ENCODE data around the gene RYR1. TPM values are rescaled to one million over a fixed set of nuclear protein-coding genes. Genes with fewer than 3 reads are reported as not detected.

Gene RYR1
- total and polyA plus RNA-seq, 10 of the 15 experiments (the other 5 are each of a cell fraction or from before 2014, with no cell fraction given), result under 0.01 to 0.32 (median 0.07) TPM; not detected in 1

- 29% methylated on average over 18 of the region's 20 CpGs for WGBS (ENCODE audit: insufficient coverage, insufficient replicate concordance, low lambda C conversion rate, missing lambda C conversion rate)
- in situ Hi-C loops (cut with MboI), result no loop called here
- FAIRE-seq, result no peak
- H3K79me2 ChIP-seq (ENCODE audit: control insufficient read depth, insufficient read depth, low read length), result no peaks in the 10 kb centered on the region
- no TSS peak for BruUV-seq (replicated peaks)
- H2AFZ ChIP-seq (ENCODE audit: control insufficient read depth, low read depth, low read length), result peak within 1 kb of the TSS; percentile 43
- ChIA-PET CTCF (interaction anchor here (0.7 to 2.1 kb wide), 3 partner anchors 22 to 199 kb away, joined by 3 to 9 read pairs (median 4); partner anchors contain the start of gene FAM98C), POLR2A (no interaction called here), RAD21 (ENCODE audit: unreplicated experiment) (interaction anchor here (0.6 to 1.3 kb wide), 3 partner anchors 22 to 438 kb away, joined by 3 to 5 read pairs (median 4); partner anchors contain the start of gene FAM98C), SMC1A (ENCODE audit: uncharacterized antibody, unreplicated experiment) (interaction anchor here (0.8 to 3.7 kb wide), 2 partner anchors 22 to 462 kb away, joined by 3 to 17 read pairs; partner anchors contain the start of gene FAM98C)
- intact Hi-C loops (cut with micrococcal nuclease; ENCODE audit: unreplicated experiment), result no loop called here
- H3K4me3 ChIP-seq, result peak within 1 kb of the TSS; percentile 44; the same call in 1 of the 2 replicates
- peak within 1 kb of the TSS; percentile 19 for H3K4me2 ChIP-seq (ENCODE audit: control insufficient read depth, insufficient read depth)
- H3K36me3 ChIP-seq (ENCODE audit: control insufficient read depth in 2 of 2, insufficient read depth in 2 of 2, low read length in 1 of 2), result no peaks in the 10 kb centered on the region
- H3K27ac ChIP-seq (ENCODE audit: control insufficient read depth, insufficient read depth), result peak within 1 kb of the TSS; percentile 4; the same call in 1 of the 2 replicates
- no peaks in the 10 kb centered on the region for H3K9me3 ChIP-seq (replicated peaks; ENCODE audit: control insufficient read depth, insufficient read depth, low read length)
- no peaks in the 10 kb centered on the region for H3K27me3 ChIP-seq (replicated peaks in 1 of 2; ENCODE audit: control insufficient read depth in 2 of 2, insufficient read depth in 2 of 2, low read length in 1 of 2)
- peaks cover 16% of the 10 kb centered on the region for H3K4me1 ChIP-seq (ENCODE audit: control insufficient read depth, insufficient read depth, low read length)
- H3K9ac ChIP-seq (ENCODE audit: control insufficient read depth, insufficient read depth, low read length), result peak within 1 kb of the TSS; percentile 32
- peak; percentile 71 for ATAC-seq
- no peaks in the 10 kb centered on the region for H4K20me1 ChIP-seq (ENCODE audit: control insufficient read depth, insufficient read depth)
- DNase-seq (ENCODE audit: low read depth, low spot score), result no peak
- TF ChIP-seq YBX1 (IDR thresholded peaks at IDR 0.05) (no peak), CTCF (IDR thresholded peaks at IDR 0.05 in 2 of 3, conservative IDR thresholded peaks at IDR 0.05 in 1 of 3; ENCODE audit: control insufficient read depth in 2 of 3, extremely low read depth in 1 of 3, insufficient read depth in 1 of 3, low read depth in 3 of 3, low read length in 3 of 3) (peak in 1 of 3 experiments; percentile 4; a peak in 1 of 6 replicates), RCOR1 (conservative IDR thresholded peaks at IDR 0.05; ENCODE audit: low read depth, low read length) (no peak), SPI1 (IDR thresholded peaks at IDR 0.05; ENCODE audit: borderline replicate concordance, insufficient read depth, low read depth, low read length) (peak; percentile 54), SIX5 (IDR thresholded peaks at IDR 0.05; ENCODE audit: low read depth, low read length, severe bottlenecking) (no peak), PAX5 (IDR thresholded peaks at IDR 0.05; ENCODE audit: borderline replicate concordance, low read depth, low read length) (0 out of 2 replicates have a peak, but pooled peaks have one; percentile 9), YY1 (IDR thresholded peaks at IDR 0.05; ENCODE audit: low read depth, low read length) (peak; percentile 19; the same call in 1 of the 2 replicates), BRCA1 (IDR thresholded peaks at IDR 0.05; ENCODE audit: low read depth, low read length) (no peak), ZZZ3 (IDR thresholded peaks at IDR 0.05; ENCODE audit: control insufficient read depth, insufficient read length, low read depth) (no peak), ETV6 (conservative IDR thresholded peaks at IDR 0.05 in 1 of 2, IDR thresholded peaks at IDR 0.05 in 1 of 2; ENCODE audit: borderline replicate concordance in 1 of 2, low read depth in 1 of 2) (0 out of 4 replicates have a peak, but pooled peaks of 1 of the 2 experiments have one; percentile 16), E4F1 (IDR thresholded peaks at IDR 0.05; ENCODE audit: borderline replicate concordance, partially characterized antibody) (no peak), NFYA (IDR thresholded peaks at IDR 0.05; ENCODE audit: borderline replicate concordance, low read depth, low read length) (no peak), RUNX3 (IDR thresholded peaks at IDR 0.05; ENCODE audit: low read length) (peak; percentile 68), EP300 (IDR thresholded peaks at IDR 0.05; ENCODE audit: borderline replicate concordance in 1 of 2, control insufficient read depth in 1 of 2, low read depth in 2 of 2, low read length in 2 of 2) (no peak), SKIL (IDR thresholded peaks at IDR 0.05; ENCODE audit: low read depth, poor library complexity, severe bottlenecking) (no peak)
Measured at GRCh38 chr19:38425810-38426466, 7.6 kb upstream of the RYR1 start, which contains the start of gene RASGRP4. TSS of gene RASGRP4 (minus strand) at chr19:38426219. CDS start at chr19:38426091, 128 bp downstream.
